ENCODE results near the gene USP5.

The USP5 gene

GRCh38 chr12:6843118-6843902 is 8.6 kb upstream of the USP5 start:
- peaks cover 75% of the 10 kb centered on the region for H3K36me3 ChIP-seq (ENCODE audit: control insufficient read depth, insufficient read depth, low read length)

GRCh38 chr12:6845395-6845794 is 6.6 kb upstream of the USP5 start:
- Histone ChIP-seq H3K27me3 (ENCODE audit: control insufficient read depth, insufficient read depth, low read length) (no peaks in the 10 kb centered on the region), H3K27ac (ENCODE audit: low read depth, low read length) (no peak overlapping the region), H3K9ac (ENCODE audit: low read length) (no peak overlapping the region), H3K36me3 (ENCODE audit: control insufficient read depth, insufficient read depth, low read length) (peaks cover 75% of the 10 kb centered on the region), H3K4me1 (ENCODE audit: control insufficient read depth, insufficient read depth, low read length) (0 out of 2 replicates have a peak, but pooled peaks cover 5% of the 10 kb centered on the region), H3K4me3 (ENCODE audit: low read depth, low read length) (no peak overlapping the region), H3K9me3 (ENCODE audit: control insufficient read depth, insufficient read depth, low read depth, low read length) (no peaks in the 10 kb centered on the region)

More at GRCh38 chr12:6843118-6843902, 8.6 kb upstream of the USP5 start:
- Histone ChIP-seq H3K27ac (ENCODE audit: low read depth, low read length) (no peak overlapping the region), H3K9ac (ENCODE audit: low read length) (no peak overlapping the region), H3K27me3 (ENCODE audit: control insufficient read depth, insufficient read depth, low read length) (no peaks in the 10 kb centered on the region), H3K4me1 (ENCODE audit: control insufficient read depth, insufficient read depth, low read length) (0 out of 2 replicates have a peak, but pooled peaks cover 2% of the 10 kb centered on the region), H3K4me3 (ENCODE audit: low read depth, low read length) (no peak overlapping the region), H3K9me3 (ENCODE audit: control insufficient read depth, insufficient read depth, low read depth, low read length) (no peaks in the 10 kb centered on the region)

DNA sequence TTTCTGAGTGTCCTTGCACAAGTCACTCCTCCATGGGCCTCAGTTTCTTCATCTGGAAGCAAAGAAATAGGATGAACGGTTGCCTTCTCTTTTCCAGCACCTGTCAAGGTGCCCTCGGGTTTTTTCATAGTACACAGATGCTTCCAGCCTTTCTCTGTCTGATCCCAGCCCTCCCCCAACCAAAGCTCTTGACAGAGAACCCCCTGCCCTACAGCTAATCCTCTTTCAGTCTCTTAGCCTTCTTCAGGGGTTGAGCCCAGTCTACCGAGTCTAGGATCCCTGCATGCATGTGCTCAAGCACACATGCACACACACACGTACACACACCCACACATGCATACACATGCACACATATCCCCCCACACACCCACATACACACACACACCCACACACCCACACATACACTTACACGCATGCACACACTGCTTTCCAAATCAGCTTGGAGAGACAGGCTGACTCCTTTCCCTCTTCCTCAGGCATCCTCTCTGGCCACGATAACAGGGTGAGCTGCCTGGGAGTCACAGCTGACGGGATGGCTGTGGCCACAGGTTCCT is 5.6 kb upstream of the USP5 start:
- Histone ChIP-seq H3K27ac (ENCODE audit: low read depth, low read length) (no peak overlapping the region), H3K36me3 (ENCODE audit: control insufficient read depth, insufficient read depth, low read length) (peaks cover 75% of the 10 kb centered on the region)

DNA sequence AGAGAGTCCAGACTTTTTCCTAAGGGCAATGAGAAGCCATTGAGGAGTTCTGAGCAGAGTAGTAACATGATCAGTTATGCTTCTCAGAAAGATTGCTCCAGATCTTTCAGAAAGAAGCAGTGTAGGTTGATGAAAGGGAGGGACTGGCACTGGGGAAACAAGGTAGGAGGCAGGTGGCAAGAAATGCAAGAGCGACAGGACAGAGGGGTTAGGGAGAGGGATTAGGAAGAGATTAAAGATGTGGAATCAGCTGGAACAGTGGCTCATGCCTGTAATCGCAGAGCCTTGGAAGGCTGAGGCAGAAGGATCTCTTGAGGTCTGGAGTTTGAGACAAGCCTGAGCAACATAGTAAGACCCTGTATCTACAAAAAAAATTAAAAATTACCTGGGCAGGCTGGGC is 4.3 kb upstream of the USP5 start:
- H3K27me3 ChIP-seq (ENCODE audit: control insufficient read depth, insufficient read depth, low read length): no peaks in the 10 kb centered on the region
- H3K4me3 ChIP-seq (ENCODE audit: low read depth, low read length): no peak overlapping the region
- no peaks in the 10 kb centered on the region for H3K9me3 ChIP-seq (ENCODE audit: control insufficient read depth, insufficient read depth, low read depth, low read length)
- H3K4me1 ChIP-seq (ENCODE audit: control insufficient read depth, insufficient read depth, low read length): 0 out of 2 replicates have a peak, but pooled peaks cover 6% of the 10 kb centered on the region
- H3K9ac ChIP-seq (ENCODE audit: low read length): no peak overlapping the region
- H3K36me3 ChIP-seq (ENCODE audit: control insufficient read depth, insufficient read depth, low read length): peaks cover 67% of the 10 kb centered on the region
- H3K27ac ChIP-seq (ENCODE audit: low read depth, low read length): no peak overlapping the region

More for the DNA sequence above, 5.6 kb upstream of the USP5 start:
- Histone ChIP-seq H3K9me3 (ENCODE audit: control insufficient read depth, insufficient read depth, low read depth, low read length) (no peaks in the 10 kb centered on the region), H3K27me3 (ENCODE audit: control insufficient read depth, insufficient read depth, low read length) (no peaks in the 10 kb centered on the region), H3K4me1 (ENCODE audit: control insufficient read depth, insufficient read depth, low read length) (0 out of 2 replicates have a peak, but pooled peaks cover 6% of the 10 kb centered on the region), H3K4me3 (ENCODE audit: low read depth, low read length) (no peak overlapping the region), H3K9ac (ENCODE audit: low read length) (no peak overlapping the region)

DNA sequence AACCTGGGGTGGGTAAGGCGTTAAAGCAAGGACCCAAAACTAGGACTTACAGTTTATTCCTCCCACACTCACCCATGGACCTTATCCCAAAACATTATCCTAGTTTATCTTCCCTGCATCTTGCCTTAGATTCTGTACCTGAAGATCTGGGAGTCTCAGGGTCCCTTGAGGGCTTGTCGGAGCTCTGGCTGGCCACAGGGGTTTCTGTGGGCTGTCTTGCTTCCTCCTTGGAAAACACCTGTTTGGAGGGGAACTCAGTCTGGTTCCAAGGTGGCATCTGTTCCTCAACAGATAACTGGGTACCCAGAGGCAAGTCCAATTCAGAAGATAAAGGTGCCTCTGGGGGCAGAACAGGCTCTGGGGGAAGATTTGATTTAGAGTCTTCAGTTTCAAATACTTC is 2.5 kb upstream of the USP5 start:
- no peak overlapping the region for H3K4me3 ChIP-seq (ENCODE audit: low read depth, low read length)
- no peak overlapping the region for H3K9ac ChIP-seq (ENCODE audit: low read length)
- H3K36me3 ChIP-seq (ENCODE audit: control insufficient read depth, insufficient read depth, low read length): peaks cover 57% of the 10 kb centered on the region

GRCh38 chr12:6849976-6850560 is 1.9 kb upstream of the USP5 start:
- peaks cover 51% of the 10 kb centered on the region for H3K36me3 ChIP-seq (ENCODE audit: control insufficient read depth, insufficient read depth, low read length)

More for the DNA sequence above, 2.5 kb upstream of the USP5 start:
- H3K27me3 ChIP-seq (ENCODE audit: control insufficient read depth, insufficient read depth, low read length): no peaks in the 10 kb centered on the region
- no peak overlapping the region for H3K27ac ChIP-seq (ENCODE audit: low read depth, low read length)
- H3K9me3 ChIP-seq (ENCODE audit: control insufficient read depth, insufficient read depth, low read depth, low read length): no peaks in the 10 kb centered on the region
- peaks cover 12% of the 10 kb centered on the region for H3K4me1 ChIP-seq (ENCODE audit: control insufficient read depth, insufficient read depth, low read length)

GRCh38 chr12:6850796-6851152 is 1.2 kb upstream of the USP5 start:
- H3K4me3 ChIP-seq (ENCODE audit: low read depth, low read length): peak overlapping the region; percentile 83
- peaks cover 12% of the 10 kb centered on the region for H3K4me1 ChIP-seq (ENCODE audit: control insufficient read depth, insufficient read depth, low read length)
- H3K9ac ChIP-seq (ENCODE audit: low read length): peak overlapping the region; percentile 76
- H3K9me3 ChIP-seq (ENCODE audit: control insufficient read depth, insufficient read depth, low read depth, low read length): no peaks in the 10 kb centered on the region
- no peak overlapping the region for H3K27ac ChIP-seq (ENCODE audit: low read depth, low read length)
- no peaks in the 10 kb centered on the region for H3K27me3 ChIP-seq (ENCODE audit: control insufficient read depth, insufficient read depth, low read length)
- H3K36me3 ChIP-seq (ENCODE audit: control insufficient read depth, insufficient read depth, low read length): peaks cover 48% of the 10 kb centered on the region

More at GRCh38 chr12:6849976-6850560, 1.9 kb upstream of the USP5 start:
- H3K9ac ChIP-seq (ENCODE audit: low read length): peak overlapping the region; percentile 76
- H3K9me3 ChIP-seq (ENCODE audit: control insufficient read depth, insufficient read depth, low read depth, low read length): no peaks in the 10 kb centered on the region
- no peaks in the 10 kb centered on the region for H3K27me3 ChIP-seq (ENCODE audit: control insufficient read depth, insufficient read depth, low read length)
- H3K27ac ChIP-seq (ENCODE audit: low read depth, low read length): no peak overlapping the region
- H3K4me3 ChIP-seq (ENCODE audit: low read depth, low read length): peak overlapping the region; percentile 83
- H3K4me1 ChIP-seq (ENCODE audit: control insufficient read depth, insufficient read depth, low read length): peaks cover 12% of the 10 kb centered on the region

DNA sequence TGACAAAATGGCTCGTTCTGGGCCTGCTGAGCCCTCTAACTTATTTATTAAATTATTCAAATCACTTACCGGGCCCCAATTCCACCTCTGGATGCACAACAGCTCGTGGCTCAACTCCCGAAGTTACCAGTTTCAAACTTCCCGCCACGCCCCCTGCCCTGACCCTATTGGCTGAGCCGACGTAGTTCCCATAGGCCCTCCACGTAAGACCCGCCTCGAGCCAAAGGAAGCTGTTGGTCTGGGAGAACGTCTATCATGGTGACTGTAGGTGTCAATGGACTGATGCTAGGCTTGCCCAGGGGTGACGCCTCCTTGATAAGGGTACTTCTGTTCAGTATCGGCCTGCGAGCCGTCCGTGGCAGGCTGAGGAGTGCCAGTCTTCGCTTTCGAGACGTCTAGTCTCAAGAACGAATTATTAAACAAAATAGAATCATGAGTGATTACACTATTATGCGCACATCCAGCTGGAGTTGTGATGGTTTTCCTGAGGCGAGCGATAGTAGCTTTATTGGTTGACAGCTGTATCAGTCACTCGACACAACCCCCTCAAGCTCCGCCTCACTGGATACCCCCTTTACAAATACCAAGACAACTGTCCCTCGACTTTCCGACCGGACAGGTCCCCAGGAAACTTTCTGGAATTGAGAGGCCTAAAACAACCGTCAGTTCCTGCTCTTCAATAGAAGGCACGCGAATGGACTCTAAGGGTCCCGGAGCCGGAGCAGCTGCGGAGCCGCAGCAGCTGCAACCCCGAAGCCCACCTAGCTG is 613 bp upstream of the USP5 start, which contains the start of gene CDCA3:
Gene CDCA3 (minus strand): TSS at position 134 of the 768 bp plus-strand sequence. CDS start 334 bp downstream, outside the sequence.
- Histone ChIP-seq H3K27me3 (ENCODE audit: control insufficient read depth, insufficient read depth, low read length) (no peaks in the 10 kb centered on the region), H3K4me3 (ENCODE audit: low read depth, low read length) (peak within 1 kb of the TSS; percentile 83), H3K9ac (ENCODE audit: low read length) (peak within 1 kb of the TSS; percentile 82), H3K4me1 (ENCODE audit: control insufficient read depth, insufficient read depth, low read length) (peaks cover 12% of the 10 kb centered on the region), H3K36me3 (ENCODE audit: control insufficient read depth, insufficient read depth, low read length) (peaks cover 48% of the 10 kb centered on the region), H3K27ac (ENCODE audit: low read depth, low read length) (no peak within 1 kb of the TSS), H3K9me3 (ENCODE audit: control insufficient read depth, insufficient read depth, low read depth, low read length) (no peaks in the 10 kb centered on the region)

- Histone ChIP-seq H3K36me3 (ENCODE audit: control insufficient read depth, insufficient read depth, low read length) (peaks cover 48% of the 10 kb centered on the region), H3K27ac (ENCODE audit: low read depth, low read length) (no peak overlapping the region), H3K9me3 (ENCODE audit: control insufficient read depth, insufficient read depth, low read depth, low read length) (no peaks in the 10 kb centered on the region), H3K27me3 (ENCODE audit: control insufficient read depth, insufficient read depth, low read length) (no peaks in the 10 kb centered on the region), H3K4me1 (ENCODE audit: control insufficient read depth, insufficient read depth, low read length) (peaks cover 12% of the 10 kb centered on the region), H3K4me3 (ENCODE audit: low read depth, low read length) (peak overlapping the region; percentile 83), H3K9ac (ENCODE audit: low read length) (peak overlapping the region; percentile 36)
Measured at GRCh38 chr12:6852651-6853354, 853 bp downstream of the USP5 start.

DNA sequence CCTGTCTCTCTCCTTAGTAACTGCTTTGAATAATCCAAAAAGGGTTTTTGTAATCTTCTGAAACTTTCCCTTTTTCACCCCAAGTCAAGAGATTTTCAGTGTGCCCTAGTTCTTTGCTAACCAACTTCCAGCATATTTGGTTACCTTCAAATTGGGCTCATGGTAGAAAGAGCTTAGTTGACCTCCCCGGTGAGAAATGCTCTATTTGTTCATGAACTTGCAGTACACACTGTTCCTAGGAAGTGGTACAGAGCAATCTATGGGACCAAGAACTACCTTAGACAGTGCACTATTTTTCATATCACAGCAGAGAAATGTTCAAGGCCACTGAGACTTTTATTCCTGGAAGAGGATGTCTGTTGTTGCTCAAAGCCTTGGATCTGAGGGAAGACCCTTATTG is 1.7 kb downstream of the USP5 start:
- Histone ChIP-seq H3K4me1 (ENCODE audit: control insufficient read depth, insufficient read depth, low read length) (peaks cover 12% of the 10 kb centered on the region), H3K27ac (ENCODE audit: low read depth, low read length) (no peak overlapping the region), H3K4me3 (ENCODE audit: low read depth, low read length) (no peak overlapping the region), H3K27me3 (ENCODE audit: control insufficient read depth, insufficient read depth, low read length) (no peaks in the 10 kb centered on the region), H3K36me3 (ENCODE audit: control insufficient read depth, insufficient read depth, low read length) (peaks cover 50% of the 10 kb centered on the region), H3K9me3 (ENCODE audit: control insufficient read depth, insufficient read depth, low read depth, low read length) (no peaks in the 10 kb centered on the region), H3K9ac (ENCODE audit: low read length) (no peak overlapping the region)

Data from HUES6 (cell line).